ENCODE results near the gene POU6F2. TPM values are rescaled to one million over a fixed set of nuclear protein-coding genes. Genes with fewer than 3 reads are reported as not detected.
"Not testable (repeated sequence)": the region's sequence is repeated elsewhere in the genome, so short reads cannot be mapped to it uniquely, and the experiment has no call there.

The POU6F2 gene
- total RNA-seq, 1 donor from 2014 or later, result not detected

- DNase-seq (ENCODE audit: low read depth, low spot score), result no peak
These were observed 208.4 kb downstream of the POU6F2 start for GRCh38 chr7:39186131-39186530.

- DNase-seq (ENCODE audit: low read depth, low spot score), result no peak
These were observed 209.0 kb downstream of the POU6F2 start for GRCh38 chr7:39186671-39187070.

- no peak for DNase-seq (ENCODE audit: low read depth, low spot score)
These were observed 209.4 kb downstream of the POU6F2 start for GRCh38 chr7:39187130-39187529.

GRCh38 chr7:39192476-39192875, 214.8 kb downstream of the POU6F2 start:
- DNase-seq (ENCODE audit: low read depth, low spot score), result no peak

- not testable (repeated sequence) for DNase-seq (ENCODE audit: low read depth, low spot score)
These were observed 216.7 kb downstream of the POU6F2 start for GRCh38 chr7:39194388-39194787.

GRCh38 chr7:39195967-39196366, 218.3 kb downstream of the POU6F2 start:
- no peak for DNase-seq (ENCODE audit: low read depth, low spot score)

GRCh38 chr7:39197831-39198230, 220.1 kb downstream of the POU6F2 start:
- no peak for DNase-seq (ENCODE audit: low read depth, low spot score)

- no peak for DNase-seq (ENCODE audit: low read depth, low spot score)
These were observed 220.8 kb downstream of the POU6F2 start for GRCh38 chr7:39198556-39198955.

- no peak for DNase-seq (ENCODE audit: low read depth, low spot score)
These were observed 221.3 kb downstream of the POU6F2 start for GRCh38 chr7:39199006-39199405.

DNA sequence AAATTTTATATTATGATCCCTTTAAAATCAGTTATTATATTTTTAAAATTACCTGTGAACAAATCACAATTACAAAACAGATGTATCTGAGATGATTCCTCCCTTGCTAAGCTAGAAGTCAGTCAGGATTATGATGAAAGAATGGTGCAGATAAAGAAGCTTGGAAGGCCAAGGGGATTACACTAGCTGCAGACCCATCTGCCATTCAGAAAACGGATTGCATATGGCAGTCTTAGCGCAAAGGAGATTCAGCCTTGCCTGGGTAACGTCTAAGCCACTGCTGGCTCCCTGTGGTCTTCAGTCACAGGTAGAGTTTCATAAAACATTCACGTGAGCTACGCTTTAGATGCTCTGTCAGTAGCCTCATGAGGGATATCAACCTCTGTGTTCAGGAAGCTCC, 222.2 kb downstream of the POU6F2 start:
- DNase-seq (ENCODE audit: low read depth, low spot score), result no peak

DNA sequence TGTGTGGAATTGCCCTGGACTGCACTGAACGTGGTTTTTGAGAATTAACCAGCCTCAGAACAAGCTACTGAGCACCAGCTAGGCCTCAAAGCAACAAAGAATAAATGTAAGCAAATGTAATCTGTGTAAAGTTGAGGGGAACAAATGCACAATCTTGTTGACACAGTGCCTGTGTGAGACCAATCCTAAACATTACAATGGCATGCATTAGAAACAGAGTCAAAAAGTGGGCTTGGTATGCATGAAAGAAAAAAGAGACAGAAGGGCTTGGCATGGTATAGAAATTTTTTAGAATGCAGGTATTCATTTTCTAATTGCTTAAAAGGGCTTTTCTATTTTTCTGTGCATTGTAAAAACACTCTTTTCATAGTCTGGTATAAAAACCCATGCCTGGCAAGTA, 224.3 kb downstream of the POU6F2 start:
- DNase-seq (ENCODE audit: low read depth, low spot score), result no peak

GRCh38 chr7:39210362-39210761, 232.7 kb downstream of the POU6F2 start:
- no peak for DNase-seq (ENCODE audit: low read depth, low spot score)

- no peak for DNase-seq (ENCODE audit: low read depth, low spot score)
These were observed 233.9 kb downstream of the POU6F2 start for GRCh38 chr7:39211581-39211980.

DNA sequence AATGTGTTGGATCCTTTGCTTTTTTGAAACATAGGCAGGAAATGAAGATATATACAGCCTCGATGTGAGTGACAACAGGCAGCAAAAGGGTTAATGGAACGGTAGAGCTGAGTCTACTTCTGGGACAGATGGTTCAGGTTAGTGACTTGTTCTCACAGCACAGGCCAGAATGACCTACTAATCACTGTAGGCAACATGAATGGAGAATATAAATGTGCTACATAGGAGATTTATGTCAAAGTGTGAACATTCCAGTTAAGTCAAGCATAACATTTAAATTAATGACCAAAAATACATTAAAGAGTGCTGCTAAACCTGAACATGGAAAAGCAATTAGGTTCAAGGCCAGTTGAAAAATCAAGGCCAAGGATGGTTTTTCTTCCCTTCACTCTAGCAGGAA, 235.2 kb downstream of the POU6F2 start:
- no peak for DNase-seq (ENCODE audit: low read depth, low spot score)

DNA sequence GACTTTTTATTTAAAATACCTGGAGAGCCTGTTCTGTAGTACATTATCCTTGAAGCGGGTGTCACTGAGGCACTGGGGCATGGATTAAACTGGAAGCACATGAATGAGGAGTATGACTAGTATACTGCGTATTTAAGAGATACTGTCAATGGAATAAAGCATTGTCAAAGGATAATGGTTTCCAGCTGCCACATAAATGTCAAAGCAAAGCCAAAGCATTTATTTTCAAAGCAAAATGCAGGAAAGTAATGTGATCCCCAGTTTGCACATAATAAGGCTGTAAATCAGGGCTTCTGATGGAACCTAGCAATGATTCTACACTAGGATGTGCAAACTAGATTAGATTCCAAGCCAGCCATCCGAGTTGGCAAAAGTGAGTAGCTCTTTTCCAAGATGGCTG, 240.1 kb downstream of the POU6F2 start:
- DNase-seq (ENCODE audit: low read depth, low spot score), result no peak

DNA sequence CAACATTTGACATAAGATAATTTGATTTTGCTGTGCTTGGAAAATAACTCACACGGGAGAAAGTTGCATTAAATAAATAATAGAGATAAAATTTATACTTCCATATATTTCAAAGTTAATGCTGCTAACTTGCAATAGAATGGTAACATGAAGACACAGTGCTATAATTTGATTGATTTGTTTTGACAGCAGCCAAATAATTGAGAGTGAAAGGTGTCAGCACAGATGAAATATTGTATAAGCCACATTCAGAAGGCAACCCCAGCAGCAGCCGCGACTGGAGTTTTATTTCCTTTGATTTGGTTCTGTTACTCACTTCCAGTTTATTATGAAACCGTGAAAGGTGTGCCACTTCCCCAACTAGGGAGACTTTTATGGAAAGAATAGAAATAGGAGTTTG, 242.2 kb downstream of the POU6F2 start:
- DNase-seq (ENCODE audit: low read depth, low spot score), result no peak

DNA sequence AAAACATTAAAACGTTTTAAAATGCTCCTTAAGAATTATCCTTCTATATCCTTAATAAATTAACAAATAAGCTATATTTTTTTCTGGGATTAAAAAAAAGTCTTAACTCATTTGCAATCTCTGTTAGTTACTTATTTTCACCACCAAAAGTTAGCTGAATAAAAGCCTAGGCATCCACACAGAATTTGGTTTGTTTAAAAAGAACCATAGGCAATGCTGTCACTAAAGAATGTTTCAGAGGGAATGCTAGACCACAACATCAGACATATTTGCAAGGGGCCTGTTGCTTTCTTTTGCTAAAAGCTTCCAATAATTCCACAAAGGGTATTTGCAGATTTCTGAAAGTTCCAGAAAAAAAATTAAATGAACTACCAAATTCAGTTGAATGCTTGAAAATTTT, 244.2 kb downstream of the POU6F2 start:
- no peak for DNase-seq (ENCODE audit: low read depth, low spot score)

- DNase-seq (ENCODE audit: low read depth, low spot score), result no peak
These were observed 251.2 kb downstream of the POU6F2 start for GRCh38 chr7:39228946-39229345.

DNA sequence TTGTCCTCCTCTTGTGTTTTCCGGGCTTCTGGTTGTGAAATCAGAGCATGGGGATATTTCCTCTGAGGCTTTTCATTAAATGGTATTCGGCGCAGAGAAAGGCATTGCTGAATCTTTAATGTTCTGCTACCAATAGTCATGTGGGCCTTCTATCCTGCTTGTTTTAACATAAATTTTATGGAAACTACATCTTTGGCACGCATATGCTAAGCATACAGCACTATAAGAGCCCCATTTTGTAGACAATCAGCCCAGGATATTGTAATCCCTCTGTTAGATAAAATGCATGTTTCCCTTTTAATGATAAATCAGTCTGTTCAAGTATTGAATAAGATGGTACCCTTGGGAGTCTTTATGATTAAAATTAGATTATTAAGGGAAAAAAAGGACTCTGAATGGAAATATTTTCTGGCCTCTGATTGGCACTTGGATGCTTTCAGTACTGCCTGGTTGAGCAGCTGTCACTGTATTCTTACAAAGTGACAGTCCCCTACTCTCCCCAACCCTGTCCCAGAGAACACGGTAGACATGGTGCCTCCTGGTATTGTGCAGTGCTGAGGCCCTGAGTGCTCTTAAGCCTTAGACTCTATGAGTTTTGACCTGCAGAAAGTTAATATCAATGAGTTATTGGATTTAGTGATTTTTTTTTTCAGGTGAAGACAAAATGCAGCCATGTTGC, 256.3 kb downstream of the POU6F2 start:
- DNase-seq (ENCODE audit: low read depth, low spot score), result no peak

- peak; percentile 1 for DNase-seq (ENCODE audit: low read depth, low spot score)
These were observed 260.6 kb downstream of the POU6F2 start for GRCh38 chr7:39238234-39238869.

- DNase-seq (ENCODE audit: low read depth, low spot score), result no peak
These were observed 263.2 kb downstream of the POU6F2 start for GRCh38 chr7:39240864-39241263.

GRCh38 chr7:39247576-39247975, 269.9 kb downstream of the POU6F2 start:
- DNase-seq (ENCODE audit: low read depth, low spot score), result no peak

DNA sequence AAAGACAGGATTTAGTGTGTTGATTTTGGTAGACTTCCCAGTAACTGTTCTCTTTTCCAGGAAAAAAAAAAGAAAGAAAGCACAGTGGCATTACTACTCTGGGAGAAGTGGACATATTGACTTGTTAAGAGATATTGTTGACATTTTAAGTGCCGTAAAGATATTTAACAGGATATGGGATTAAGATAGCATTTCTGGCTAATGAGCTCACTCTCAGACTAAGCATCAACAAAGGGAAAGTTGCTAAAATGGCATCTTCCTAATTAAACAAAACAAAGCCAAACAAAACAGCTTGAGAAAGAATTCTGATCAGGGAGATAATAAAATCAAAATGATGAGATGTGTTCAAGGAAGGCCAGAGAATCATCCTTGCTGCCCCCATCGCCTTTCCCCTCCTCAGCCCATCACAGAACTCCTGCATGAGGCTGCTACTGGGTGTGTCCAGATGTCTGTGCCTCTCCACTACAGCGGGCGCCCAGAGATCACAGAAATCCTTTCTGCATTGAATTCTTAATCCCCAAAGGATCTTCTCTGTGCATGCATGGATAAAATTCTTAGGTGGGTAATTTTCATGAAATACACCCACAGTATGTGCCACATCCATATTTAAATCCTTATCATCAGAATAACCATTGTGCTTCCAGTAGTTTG, 270.5 kb downstream of the POU6F2 start:
- no peak for DNase-seq (ENCODE audit: low read depth, low spot score)

Data from pulmonary artery endothelial cell (primary cell).